Sigmoid colon (tissue), 4 donors: Measurements from ENCODE around the gene RAB3A.

Experiments used
- CTCF ChIP-seq, 4 experiments: fragments of 450-650 bp in 3 of 4; fragments of 200-600 bp in 1 of 4; IDR thresholded peaks; one replicate each; pipeline ENCODE4 v1.5.1; 2016 to 2019; ENCODE audit warnings: antibody characterized with exemption in 4 of 4, mild to moderate bottlenecking in 3 of 4, moderate library complexity in 2 of 4
- EP300 ChIP-seq, 4 donors: sonication (generic); formaldehyde crosslinking; IDR thresholded peaks; one replicate each; pipeline ENCODE4 v1.6.1; 2017; ENCODE audit warnings: antibody characterized with exemption in 4 of 4
- POLR2A ChIP-seq, 2 donors: fragments of 450-650 bp; IDR thresholded peaks; one replicate each; pipeline ENCODE4 v1.6.1; 2016; ENCODE audit warnings: antibody characterized with exemption in 2 of 2, mild to moderate bottlenecking in 2 of 2, moderate library complexity in 2 of 2

- TF ChIP-seq CTCF (IDR thresholded peaks at IDR 0.05) (peak; percentile 46 to 72 (median 64)), EP300 (IDR thresholded peaks at IDR 0.05) (no peak), POLR2A (IDR thresholded peaks at IDR 0.05) (no peak)
Observed at GRCh38 chr19:18167975-18168645, 35.7 kb downstream of the RAB3A start.
